Measurements from ENCODE around the gene NHS. TPM values are rescaled to one million over a fixed set of nuclear protein-coding genes. Genes with fewer than 3 reads are reported as not detected.

NHS gene
- polyA plus RNA-seq, 2 of the 4 experiments (the other 2 are of a cell fraction), result 3.6 to 5.0 TPM

GRCh38 chrX:17559728-17560379 lies 184.9 kb downstream of the NHS start:
- Histone ChIP-seq H3K4me3 (peak overlapping the region; percentile 6; the same call in 1 of the 3 replicates), H3K4me1 (peaks cover 38% of the 10 kb centered on the region), H3K4me2 (peak overlapping the region; percentile 66), H3K27ac (peak overlapping the region; percentile 67 to 91), H3K9me3 (no peaks in the 10 kb centered on the region)
- ChIA-PET POLR2A (no interaction called here), CTCF (interaction anchor here (0.5 to 1.2 kb wide), 3 partner anchors 14 to 108 kb away, joined by 3 read pairs; no protein-coding TSS in a partner anchor)
- WGBS (ENCODE audit: missing lambda C conversion rate), result 16% methylated on average over 8 of the region's 8 CpGs
- no peak for TF ChIP-seq BCL3 (IDR thresholded peaks at IDR 0.05)
- no peak for TF ChIP-seq CHD4 (IDR thresholded peaks at IDR 0.05; ENCODE audit: borderline replicate concordance)
- TF ChIP-seq POLR2AphosphoS2 (conservative IDR thresholded peaks at IDR 0.05; ENCODE audit: low read length), result no peak
- TF ChIP-seq MAFK (IDR thresholded peaks at IDR 0.05; ENCODE audit: partially characterized antibody), result peak; percentile 54
- 0 out of 2 replicates have a peak, but pooled peaks have one; percentile 25 for TF ChIP-seq JUNB (IDR thresholded peaks at IDR 0.05)
- peak in 1 of 2 experiments; percentile 19; a peak in 1 of 5 replicates for TF ChIP-seq JUN (IDR thresholded peaks at IDR 0.05)
- TF ChIP-seq FOSL2 (IDR thresholded peaks at IDR 0.05), result no peak
- peak; percentile 44 for TF ChIP-seq FOSL2 (CRISPR knock-in tag; IDR thresholded peaks at IDR 0.05)
- no peak for TF ChIP-seq RFX5 (IDR thresholded peaks at IDR 0.05)
- no peak for TF ChIP-seq HDAC2 (IDR thresholded peaks at IDR 0.05)
- TF ChIP-seq HOXB13 (CRISPR knock-in tag; IDR thresholded peaks at IDR 0.05; ENCODE audit: low read depth), result no peak
- no peak for TF ChIP-seq RNF2 (IDR thresholded peaks at IDR 0.05; ENCODE audit: borderline replicate concordance, low read depth)
- no peak for TF ChIP-seq BHLHE40 (IDR thresholded peaks at IDR 0.05; ENCODE audit: low read depth, low read length)
- FAIRE-seq, result peak; percentile 98
- DNase-seq (ENCODE audit: low read depth in 1 of 2, low spot score in 1 of 2), result peak; percentile 30 to 76
- peak; percentile 97 to 98 for ATAC-seq

GRCh38 chrX:17560385-17560784 lies 185.4 kb downstream of the NHS start:
- Histone ChIP-seq H3K4me1 (peaks cover 41% of the 10 kb centered on the region), H3K4me2 (peak overlapping the region; percentile 66), H3K27ac (peak overlapping the region; percentile 67 to 91), H3K4me3 (no peak overlapping the region), H3K9me3 (no peaks in the 10 kb centered on the region)
- CTCF ChIA-PET, result interaction anchor here (1.0 kb wide), 1 partner anchor 31 kb away, joined by 6 read pairs; no protein-coding TSS in a partner anchor
- 46% methylated on average over 2 of the region's 2 CpGs for WGBS (ENCODE audit: missing lambda C conversion rate)
- DNase-seq (ENCODE audit: low read depth in 1 of 2, low spot score in 1 of 2), result no peak
- ATAC-seq, result peak; percentile 41 to 60; a peak in 4 of 6 replicates
- TF ChIP-seq POLR2A (IDR thresholded peaks at IDR 0.05; ENCODE audit: low read length), result no peak
- TF ChIP-seq JUN (IDR thresholded peaks at IDR 0.05), result 0 out of 5 replicates have a peak, but pooled peaks of 1 of the 2 experiments have one; percentile 5
- POLR2A ChIA-PET, result no interaction called here
- FAIRE-seq, result no peak

GRCh38 chrX:17563076-17563475 lies 188.1 kb downstream of the NHS start:
- H3K4me3 ChIP-seq, result no peak overlapping the region
- H3K4me2 ChIP-seq, result no peak overlapping the region
- DNase-seq (ENCODE audit: low read depth in 1 of 2, low spot score in 1 of 2) (no peak), ATAC-seq (no peak), FAIRE-seq (no peak)
- CTCF ChIA-PET, result no interaction called here
- POLR2A ChIA-PET, result no interaction called here
- H3K27ac ChIP-seq, result peak overlapping the region in 1 of 2 experiments; percentile 54; a peak in 1 of 6 replicates
- no peaks in the 10 kb centered on the region for H3K9me3 ChIP-seq
- 92% methylated on average over 2 of the region's 2 CpGs for WGBS (ENCODE audit: missing lambda C conversion rate)
- H3K4me1 ChIP-seq, result peaks cover 51% of the 10 kb centered on the region
- no peak for TF ChIP-seq EHF (CRISPR knock-in tag; IDR thresholded peaks at IDR 0.05)
- no peak for TF ChIP-seq HMGXB4 (CRISPR knock-in tag; IDR thresholded peaks at IDR 0.05; ENCODE audit: borderline replicate concordance)
- no peak for TF ChIP-seq CTCF (IDR thresholded peaks at IDR 0.05)
- TF ChIP-seq GATA3 (IDR thresholded peaks at IDR 0.05; ENCODE audit: borderline replicate concordance), result no peak
- no peak for TF ChIP-seq E2F6 (IDR thresholded peaks at IDR 0.05; ENCODE audit: borderline replicate concordance, low read depth)
- no peak for TF ChIP-seq RNF2 (IDR thresholded peaks at IDR 0.05; ENCODE audit: borderline replicate concordance, low read depth)
- no peak for TF ChIP-seq REST (IDR thresholded peaks at IDR 0.05)
- TF ChIP-seq NR3C1 (IDR thresholded peaks at IDR 0.05), result no peak
- TF ChIP-seq BHLHE40 (IDR thresholded peaks at IDR 0.05; ENCODE audit: low read depth, low read length), result no peak
- TF ChIP-seq POLR2A (IDR thresholded peaks at IDR 0.05; ENCODE audit: low read length), result no peak
- no peak for TF ChIP-seq POLR2AphosphoS2 (conservative IDR thresholded peaks at IDR 0.05; ENCODE audit: low read length)
- no peak for TF ChIP-seq MAZ (IDR thresholded peaks at IDR 0.05; ENCODE audit: borderline replicate concordance, low read depth, low read length)
- no peak for TF ChIP-seq HES2 (IDR thresholded peaks at IDR 0.05)
- TF ChIP-seq RFX5 (IDR thresholded peaks at IDR 0.05), result no peak
- no peak for TF ChIP-seq SMC3 (IDR thresholded peaks at IDR 0.05)

Measured in A549 (cell line).